Peyer's patch (tissue), 4 donors: ENCODE data around the gene KHDRBS1. TPM values are rescaled to one million over a fixed set of nuclear protein-coding genes. Genes with fewer than 3 reads are reported as not detected.

Source experiments
- DNase-seq, 3 donors: peaks; one replicate each; pipeline ENCODE4 v3.0.0-alpha.2; 2017 to 2019
- H3K27ac ChIP-seq, 4 donors: fragments of 200-600 bp; sonication (generic); one replicate each; pipeline ENCODE4 v1.5.1; 2016 to 2019
- H3K27me3 ChIP-seq, 2 donors: fragments of 200-600 bp; sonication (generic); one replicate each; pipeline ENCODE4 v1.5.1; 2019
- H3K36me3 ChIP-seq, 3 donors: fragments of 200-600 bp; sonication (generic); one replicate each; pipeline ENCODE4 v1.5.1; 2016 to 2019
- H3K4me1 ChIP-seq, 4 donors: fragments of 200-600 bp; sonication (generic); one replicate each; pipeline ENCODE4 v1.5.1; 2016 to 2019
- H3K4me3 ChIP-seq, 4 donors: fragments of 200-600 bp; sonication (generic); 1 replicate in 3 of 4; 2 replicates in 1 of 4; pipeline ENCODE4 v1.5.1; 2016 to 2019; ENCODE audit warnings: mild to moderate bottlenecking in 1 of 4
- H3K9me3 ChIP-seq, 4 donors: fragments of 200-600 bp; sonication (generic); one replicate each; pipeline ENCODE4 v1.5.1; 2016 to 2019; ENCODE audit warnings: mild to moderate bottlenecking in 1 of 4
- POLR2A ChIP-seq, 2 donors: fragments of 450-650 bp; IDR thresholded peaks; one replicate each; pipeline ENCODE4 v1.5.1; 2017; ENCODE audit warnings: antibody characterized with exemption in 2 of 2, mild to moderate bottlenecking in 2 of 2, moderate library complexity in 2 of 2
- total RNA-seq, 4 donors: library from RNA; depleted of rRNA; stranded (reverse); fragments of >200 nt; gene quantifications; one replicate each; pipeline ENCODE4 v1.1.0, GENCODE V29; 2016
- TF ChIP-seq, protein P1 (sequence below), 6 experiments: fragments of 450-650 bp in 4 of 6; fragments of 200-600 bp in 2 of 6; sonication (generic) in 1 of 6; IDR thresholded peaks; one replicate each; pipeline ENCODE4 v1.5.1; 2017 to 2019; ENCODE audit warnings: antibody characterized with exemption in 6 of 6, mild to moderate bottlenecking in 3 of 6, moderate library complexity in 1 of 6

The KHDRBS1 gene
- total RNA-seq, 4 donors from 2014 or later, result 54.2 to 97.4 (median 59.7) TPM

DNA sequence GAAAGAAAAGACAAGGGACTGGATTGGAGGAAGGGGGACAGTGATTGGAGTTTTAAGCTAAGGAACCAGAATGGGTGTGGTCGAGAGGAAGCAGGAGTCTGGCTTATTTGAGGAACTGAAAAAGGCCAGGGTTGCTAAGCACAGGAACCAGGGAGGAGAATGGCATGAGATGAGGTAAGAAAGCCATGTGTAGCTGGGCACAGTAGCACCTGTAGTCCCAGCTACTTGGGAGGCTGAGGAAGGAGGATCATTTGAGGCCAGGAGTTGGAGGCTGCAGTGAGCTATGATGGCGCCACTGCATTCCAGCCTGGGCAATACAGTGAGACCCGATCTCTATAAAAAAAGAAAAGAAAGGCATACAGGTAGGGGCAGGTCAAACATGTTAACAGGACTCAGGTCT lies 8.1 kb upstream of the KHDRBS1 start:
- H3K4me3 ChIP-seq, result no peak overlapping the region
- H3K27me3 ChIP-seq, result no peaks in the 10 kb centered on the region
- no peaks in the 10 kb centered on the region for H3K36me3 ChIP-seq
- no peaks in the 10 kb centered on the region for H3K9me3 ChIP-seq
- H3K27ac ChIP-seq, result no peak overlapping the region
- TF ChIP-seq, protein P1, sequence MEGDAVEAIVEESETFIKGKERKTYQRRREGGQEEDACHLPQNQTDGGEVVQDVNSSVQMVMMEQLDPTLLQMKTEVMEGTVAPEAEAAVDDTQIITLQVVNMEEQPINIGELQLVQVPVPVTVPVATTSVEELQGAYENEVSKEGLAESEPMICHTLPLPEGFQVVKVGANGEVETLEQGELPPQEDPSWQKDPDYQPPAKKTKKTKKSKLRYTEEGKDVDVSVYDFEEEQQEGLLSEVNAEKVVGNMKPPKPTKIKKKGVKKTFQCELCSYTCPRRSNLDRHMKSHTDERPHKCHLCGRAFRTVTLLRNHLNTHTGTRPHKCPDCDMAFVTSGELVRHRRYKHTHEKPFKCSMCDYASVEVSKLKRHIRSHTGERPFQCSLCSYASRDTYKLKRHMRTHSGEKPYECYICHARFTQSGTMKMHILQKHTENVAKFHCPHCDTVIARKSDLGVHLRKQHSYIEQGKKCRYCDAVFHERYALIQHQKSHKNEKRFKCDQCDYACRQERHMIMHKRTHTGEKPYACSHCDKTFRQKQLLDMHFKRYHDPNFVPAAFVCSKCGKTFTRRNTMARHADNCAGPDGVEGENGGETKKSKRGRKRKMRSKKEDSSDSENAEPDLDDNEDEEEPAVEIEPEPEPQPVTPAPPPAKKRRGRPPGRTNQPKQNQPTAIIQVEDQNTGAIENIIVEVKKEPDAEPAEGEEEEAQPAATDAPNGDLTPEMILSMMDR (IDR thresholded peaks at IDR 0.05), result no peak
- TF ChIP-seq POLR2A (IDR thresholded peaks at IDR 0.05), result no peak
- DNase-seq, result no peak
- no peaks in the 10 kb centered on the region for H3K4me1 ChIP-seq

DNA sequence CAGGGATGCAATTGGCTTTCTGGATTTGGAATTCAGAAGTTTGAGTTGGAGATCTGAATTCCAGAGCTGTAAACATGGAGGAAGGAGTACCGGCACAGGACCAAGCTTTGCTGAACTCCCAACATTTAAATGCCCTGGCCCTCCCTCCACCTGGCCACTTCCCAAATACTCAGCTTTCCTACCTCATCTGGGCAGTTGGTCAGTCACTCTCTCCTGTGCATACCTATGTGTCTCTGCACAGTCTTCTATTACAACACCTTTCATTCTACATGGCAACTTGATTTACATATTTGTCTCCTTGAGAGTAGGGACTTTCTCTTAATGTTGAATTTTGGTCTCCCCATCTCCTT lies 6.1 kb upstream of the KHDRBS1 start:
- Histone ChIP-seq H3K4me1 (no peaks in the 10 kb centered on the region), H3K27ac (no peak overlapping the region), H3K9me3 (no peaks in the 10 kb centered on the region), H3K36me3 (no peaks in the 10 kb centered on the region), H3K4me3 (no peak overlapping the region), H3K27me3 (no peaks in the 10 kb centered on the region)
- TF ChIP-seq, protein P1 (IDR thresholded peaks at IDR 0.05), result no peak
- TF ChIP-seq POLR2A (IDR thresholded peaks at IDR 0.05), result no peak
- DNase-seq, result no peak

DNA sequence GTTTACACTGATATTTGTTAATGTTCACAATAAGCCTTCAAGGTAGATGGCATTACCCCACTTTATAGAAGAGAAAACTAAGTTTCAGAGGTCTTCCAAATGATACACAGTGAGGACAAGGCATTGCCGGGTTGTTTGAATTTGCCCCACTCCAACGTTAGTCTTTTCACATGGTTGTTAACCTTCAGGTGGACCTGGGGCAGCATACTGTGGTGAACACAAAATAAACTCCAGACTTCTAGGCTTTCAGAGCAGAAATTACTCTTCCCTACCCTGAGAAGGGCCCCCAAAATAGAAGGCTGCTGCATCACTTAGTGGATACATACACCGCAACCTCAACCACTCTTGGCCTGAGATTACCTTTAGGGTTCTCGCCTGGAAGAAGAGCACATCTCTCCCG lies 3.4 kb upstream of the KHDRBS1 start:
- H3K9me3 ChIP-seq, result peaks cover 0 to 5% (median 0%) of the 10 kb centered on the region in 4 donors
- no peak overlapping the region for H3K27ac ChIP-seq
- no peak for DNase-seq
- peaks cover 0 to 6% (median 0%) of the 10 kb centered on the region in 4 donors for H3K4me1 ChIP-seq
- no peak for TF ChIP-seq POLR2A (IDR thresholded peaks at IDR 0.05)
- TF ChIP-seq, protein P1 (IDR thresholded peaks at IDR 0.05), result no peak
- no peak overlapping the region for H3K4me3 ChIP-seq
- H3K36me3 ChIP-seq, result no peaks in the 10 kb centered on the region
- no peaks in the 10 kb centered on the region for H3K27me3 ChIP-seq

DNA sequence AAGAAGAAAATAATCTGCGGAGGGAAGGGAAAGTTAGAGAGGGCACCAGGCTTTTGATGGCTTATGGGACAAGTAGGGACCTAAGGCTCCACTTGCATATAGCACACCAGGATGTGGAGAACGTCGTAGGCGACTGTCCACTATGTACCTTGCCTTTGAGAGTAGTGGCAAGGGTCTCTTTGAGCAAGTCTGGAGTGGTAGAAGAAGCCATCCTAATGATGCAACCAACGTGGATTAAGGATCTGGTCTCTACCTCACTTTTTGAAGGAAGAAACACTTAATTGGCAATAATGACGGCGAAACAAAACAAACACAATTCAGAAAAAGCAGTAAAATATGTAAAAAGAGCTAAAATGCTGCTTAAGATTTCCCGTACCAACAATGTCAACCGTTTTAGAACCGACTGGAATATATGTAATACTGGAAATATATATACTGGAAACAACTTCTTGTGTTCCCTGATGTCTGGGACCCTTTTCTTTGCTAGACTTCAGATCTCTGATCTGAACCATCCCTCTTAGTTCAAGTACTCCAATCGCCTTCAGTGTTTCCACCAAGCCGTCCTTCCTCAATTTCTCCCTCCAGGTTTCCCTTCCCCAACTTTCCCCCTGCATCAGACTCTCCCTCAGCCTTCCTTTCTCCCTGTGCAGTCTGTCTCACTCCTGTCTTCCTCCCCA lies 821 bp upstream of the KHDRBS1 start:
- Histone ChIP-seq H3K27ac (peak overlapping the region; percentile 98 to 100 (median 99)), H3K4me3 (peak overlapping the region; percentile 94 to 97 (median 96)), H3K9me3 (peaks cover 0 to 5% (median 0%) of the 10 kb centered on the region in 4 donors), H3K27me3 (no peaks in the 10 kb centered on the region), H3K36me3 (no peaks in the 10 kb centered on the region), H3K4me1 (peaks cover 0 to 22% (median 3%) of the 10 kb centered on the region in 4 donors)
- no peak for DNase-seq
- TF ChIP-seq, protein P1 (IDR thresholded peaks at IDR 0.05), result no peak
- no peak for TF ChIP-seq POLR2A (IDR thresholded peaks at IDR 0.05)

DNA sequence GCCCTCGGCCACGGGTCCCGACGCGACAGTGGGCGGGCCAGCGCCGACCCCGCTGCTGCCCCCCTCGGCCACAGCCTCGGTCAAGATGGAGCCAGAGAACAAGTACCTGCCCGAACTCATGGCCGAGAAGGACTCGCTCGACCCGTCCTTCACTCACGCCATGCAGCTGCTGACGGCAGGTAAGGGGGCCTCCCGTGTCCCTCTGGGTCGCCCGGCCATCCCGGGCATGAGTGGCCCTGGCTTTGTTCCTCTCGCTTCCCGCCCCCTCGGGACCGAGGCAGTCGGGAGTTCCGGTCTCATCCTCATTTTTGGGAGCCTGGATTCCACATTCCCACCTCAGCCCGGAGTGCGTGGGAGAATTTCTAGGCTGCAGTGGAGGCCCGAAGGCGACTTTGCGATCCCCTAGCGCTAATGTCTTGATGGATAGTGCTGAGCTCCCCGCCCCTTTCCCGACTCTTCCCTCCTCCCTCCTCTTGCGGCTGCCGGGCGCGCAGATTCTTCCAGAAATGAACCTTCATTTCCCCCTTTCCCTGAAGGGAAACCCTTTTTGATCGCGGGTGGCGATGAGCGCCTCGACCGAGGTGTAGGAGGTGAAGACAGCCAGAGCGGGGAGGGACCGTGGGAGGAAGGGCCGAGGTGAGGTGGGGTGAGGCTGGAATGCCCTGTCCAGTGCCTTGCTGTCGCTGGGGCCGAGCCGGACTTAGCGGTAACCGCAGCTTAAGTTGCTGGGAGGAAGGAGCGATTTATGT lies 705 bp downstream of the KHDRBS1 start:
- H3K36me3 ChIP-seq, result no peaks in the 10 kb centered on the region
- peak; percentile 38 to 76 (median 71) for DNase-seq
- peak overlapping the region; percentile 98 to 100 (median 99) for H3K27ac ChIP-seq
- peaks cover 0 to 5% (median 0%) of the 10 kb centered on the region in 4 donors for H3K9me3 ChIP-seq
- peak overlapping the region; percentile 94 to 97 (median 96) for H3K4me3 ChIP-seq
- H3K4me1 ChIP-seq, result peaks cover 0 to 30% (median 3%) of the 10 kb centered on the region in 4 donors
- no peak for TF ChIP-seq POLR2A (IDR thresholded peaks at IDR 0.05)
- TF ChIP-seq, protein P1 (IDR thresholded peaks at IDR 0.05), result no peak
- H3K27me3 ChIP-seq, result no peaks in the 10 kb centered on the region
